Smooth muscle cell (in vitro differentiated cells): ENCODE measurements around the gene HOXA1. TPM values are rescaled to one million over a fixed set of nuclear protein-coding genes. Genes with fewer than 3 reads are reported as not detected.

Experiments used
- DNase-seq: peaks from one replicate; lab custom pipeline; 2025; ENCODE audit not compliant: unreplicated experiment; lab: John Stamatoyannopoulos, UW
- H2AFZ ChIP-seq: fragments of 200-600 bp; sonication (generic); 2 replicates; pipeline ENCODE4 v1.6.0; 2016; ENCODE audit warnings: antibody characterized with exemption, low read depth, mild to moderate bottlenecking
- H3F3A ChIP-seq: fragments of 200-600 bp; sonication (generic); 2 replicates; pipeline ENCODE4 v1.6.0; 2017; ENCODE audit warnings: antibody characterized with exemption, low read depth
- H3K27ac ChIP-seq: fragments of 200-600 bp; sonication (generic); 2 replicates; pipeline ENCODE4 v1.5.1; 2016; ENCODE audit warnings: low read depth, mild to moderate bottlenecking
- H3K27me3 ChIP-seq: fragments of 200-600 bp; sonication (generic); 2 replicates; pipeline ENCODE4 v1.6.1; 2016; ENCODE audit warnings: low read depth, mild to moderate bottlenecking
- H3K36me3 ChIP-seq: fragments of 200-600 bp; sonication (generic); 2 replicates; pipeline ENCODE4 v1.5.1; 2016; ENCODE audit warnings: low read depth
- H3K4me1 ChIP-seq: fragments of 200-600 bp; sonication (generic); 2 replicates; pipeline ENCODE4 v1.5.1; 2016; ENCODE audit warnings: low read depth
- H3K4me2 ChIP-seq: fragments of 200-600 bp; sonication (generic); 2 replicates; pipeline ENCODE4 v1.6.0; 2016; ENCODE audit warnings: mild to moderate bottlenecking
- H3K4me3 ChIP-seq: fragments of 200-600 bp; sonication (generic); 2 replicates; pipeline ENCODE4 v1.5.1; 2016; ENCODE audit warnings: mild to moderate bottlenecking
- H3K79me2 ChIP-seq: fragments of 200-600 bp; sonication (generic); 2 replicates; pipeline ENCODE4 v1.6.0; 2016; ENCODE audit warnings: low read depth, mild to moderate bottlenecking
- H3K9ac ChIP-seq: fragments of 200-600 bp; sonication (generic); 2 replicates; pipeline ENCODE4 v1.6.0; 2016; ENCODE audit warnings: low read depth
- H3K9me3 ChIP-seq: fragments of 200-600 bp; sonication (generic); replicated peaks from 2 replicates; pipeline ENCODE4 v1.5.1; 2016; ENCODE audit warnings: low read depth
- H4K20me1 ChIP-seq: fragments of 200-600 bp; sonication (generic); 2 replicates; pipeline ENCODE4 v1.6.0; 2016; ENCODE audit warnings: low read depth
- CTCF ChIP-seq: fragments of 200-600 bp; sonication (generic); IDR thresholded peaks from 2 replicates; pipeline ENCODE4 v1.5.1; 2017; ENCODE audit warnings: borderline replicate concordance, mild to moderate bottlenecking, antibody characterized with exemption; ENCODE audit not compliant: insufficient read depth, poor library complexity, severe bottlenecking
- WGBS: methylation state at CpG from one replicate; pipeline ENCODE4 v1.1.7; 2016; ENCODE audit warnings: low lambda C conversion rate; 5-methylcytosine and 5-hydroxymethylcytosine counted together
- polyA plus RNA-seq: library from polyadenylated mRNA; unstranded; fragments of >200 nt; fragmentation: Nextera tagmentation; extraction: Ambion mirVana; gene quantifications from 2 replicates; pipeline ENCODE4 v1.2.1, GENCODE V29; 2016
- total RNA-seq: library from RNA; depleted of rRNA; stranded (reverse); fragments of >200 nt; gene quantifications from 2 replicates; pipeline ENCODE4 v1.2.3, GENCODE V29; 2014

Gene HOXA1
- total and polyA plus RNA-seq, 2 experiments from 2014 or later: 0.40 TPM; not detected in 1

GRCh38 chr7:27112361-27112760 lies 16.6 kb upstream of the HOXA1 start:
- Histone ChIP-seq H3K9ac (no peak overlapping the region), H3K4me1 (peaks cover 7% of the 10 kb centered on the region), H3K4me3 (peak overlapping the region; percentile 10), H3K27me3 (peaks cover 100% of the 10 kb centered on the region), H3K4me2 (no peak overlapping the region), H3K9me3 (no peaks in the 10 kb centered on the region), H4K20me1 (peaks cover 11% of the 10 kb centered on the region), H3K36me3 (no peaks in the 10 kb centered on the region), H2AFZ (no peak overlapping the region), H3K27ac (no peak overlapping the region), H3F3A (no peaks in the 10 kb centered on the region), H3K79me2 (no peaks in the 10 kb centered on the region)
- 43% methylated on average over 4 of the region's 4 CpGs for WGBS
- no peak for TF ChIP-seq CTCF
- no peak for DNase-seq

- DNase-seq: no peak
- H3K27ac ChIP-seq: no peak overlapping the region
- H3K4me2 ChIP-seq: no peak overlapping the region
- 8% methylated on average over 4 of the region's 4 CpGs for WGBS
- H3K36me3 ChIP-seq: no peaks in the 10 kb centered on the region
- TF ChIP-seq CTCF: no peak
- H3K9me3 ChIP-seq: no peaks in the 10 kb centered on the region
- H3F3A ChIP-seq: no peaks in the 10 kb centered on the region
- peaks cover 9% of the 10 kb centered on the region for H3K4me1 ChIP-seq
- H2AFZ ChIP-seq: no peak overlapping the region
- no peaks in the 10 kb centered on the region for H3K79me2 ChIP-seq
- H3K9ac ChIP-seq: no peak overlapping the region
- H3K27me3 ChIP-seq: peaks cover 100% of the 10 kb centered on the region
- no peak overlapping the region for H3K4me3 ChIP-seq
- peaks cover 11% of the 10 kb centered on the region for H4K20me1 ChIP-seq
These were observed 16.0 kb upstream of the HOXA1 start for GRCh38 chr7:27111751-27112277.

GRCh38 chr7:27111042-27111750 lies 15.4 kb upstream of the HOXA1 start:
- WGBS: 9% methylated on average over 6 of the region's 6 CpGs
- H3K27ac ChIP-seq: no peak overlapping the region
- H3K79me2 ChIP-seq: no peaks in the 10 kb centered on the region
- no peak overlapping the region for H3K9ac ChIP-seq
- H3F3A ChIP-seq: no peaks in the 10 kb centered on the region
- no peak for TF ChIP-seq CTCF
- peak overlapping the region; percentile 24 for H3K4me3 ChIP-seq
- H3K36me3 ChIP-seq: no peaks in the 10 kb centered on the region
- H3K27me3 ChIP-seq: peaks cover 100% of the 10 kb centered on the region
- DNase-seq: no peak
- peaks cover 11% of the 10 kb centered on the region for H3K4me1 ChIP-seq
- H4K20me1 ChIP-seq: peaks cover 11% of the 10 kb centered on the region
- H2AFZ ChIP-seq: no peak overlapping the region
- peak overlapping the region; percentile 80 for H3K4me2 ChIP-seq
- no peaks in the 10 kb centered on the region for H3K9me3 ChIP-seq
